Panc1 (cell line): ENCODE results near the gene TMEM131L. TPM values are rescaled to one million over a fixed set of nuclear protein-coding genes. Genes with fewer than 3 reads are reported as not detected.

Experiments
- ATAC-seq: fragments of 200-7000 bp; cut with Tn5 transposase; 2 replicates; pipeline ENCODE4 v1.9.1; 2020; ENCODE audit warnings: mild to moderate bottlenecking, moderate library complexity
- BruUV-seq: library from RNA; stranded (reverse); fragments of 400-500 nt; replicated peaks from 2 replicates; lab custom pipeline; 2021; lab: Mats Ljungman, UMichigan
- CTCF ChIA-PET: fragments of 300-600 bp; sonication (Branson Sonifier 250); formaldehyde crosslinking; loops from one replicate; lab custom pipeline; 2022; ENCODE audit warnings: antibody characterized with exemption; lab: Charles Lee
- POLR2A ChIA-PET: fragments of 300-600 bp; sonication (Branson Sonifier 250); formaldehyde crosslinking; loops from one replicate; lab custom pipeline; 2022; ENCODE audit warnings: antibody characterized with exemption; lab: Charles Lee
- DNase-seq: peaks from one replicate; pipeline ENCODE4 v3.0.0-alpha.2; 2010; ENCODE audit warnings: low read depth, low spot score
- H3K27ac ChIP-seq: 2 replicates; pipeline ENCODE4 v1.5.1; 2011; ENCODE audit warnings: mild to moderate bottlenecking, low read length, inconsistent platforms
- H3K27me3 ChIP-seq: fragments of 200-500 bp; sonication (Bioruptor generic); 2 replicates; pipeline ENCODE4 v1.6.0; 2014; ENCODE audit warnings: low read length, inconsistent platforms; ENCODE audit not compliant: control insufficient read depth, insufficient read depth
- H3K36me3 ChIP-seq: fragments of 200-500 bp; sonication (Bioruptor generic); 2 replicates; pipeline ENCODE4 v1.5.1; 2014; ENCODE audit warnings: inconsistent platforms, mild to moderate bottlenecking, low read length, moderate library complexity; ENCODE audit not compliant: control insufficient read depth, insufficient read depth
- H3K4me1 ChIP-seq: 2 replicates; pipeline ENCODE4 v1.5.1; 2011; ENCODE audit warnings: inconsistent platforms, mild to moderate bottlenecking, low read length, moderate library complexity; ENCODE audit not compliant: control insufficient read depth, insufficient read depth
- H3K4me3 ChIP-seq, 2 experiments: 2 replicates each; pipeline ENCODE4 v1.5.1; 2011 to 2012; ENCODE audit warnings: low read depth in 2 of 2, low read length in 2 of 2, mild to moderate bottlenecking in 2 of 2, inconsistent platforms in 1 of 2, moderate library complexity in 1 of 2
- H3K9me3 ChIP-seq: fragments of 200-500 bp; sonication (Bioruptor generic); 2 replicates; pipeline ENCODE4 v1.5.1; 2014; ENCODE audit warnings: low read depth, mild to moderate bottlenecking, inconsistent platforms, low read length, moderate library complexity; ENCODE audit not compliant: control insufficient read depth, insufficient read depth
- POLR2AphosphoS5 ChIP-seq: IDR thresholded peaks from 2 replicates; pipeline ENCODE4 v1.6.1; 2012; ENCODE audit warnings: mild to moderate bottlenecking, low read depth, low read length, moderate library complexity
- SIN3A ChIP-seq: IDR thresholded peaks from 2 replicates; pipeline ENCODE4 v1.6.1; 2012; ENCODE audit warnings: low read depth, mild to moderate bottlenecking, low read length, moderate library complexity, borderline replicate concordance; ENCODE audit not compliant: insufficient read depth
- TCF7L2 ChIP-seq: IDR thresholded peaks from 2 replicates; pipeline ENCODE4 v1.6.1; 2011; ENCODE audit warnings: mild to moderate bottlenecking, low read depth, low read length, inconsistent platforms
- in situ Hi-C: cut with HindIII; loops from 2 replicates; pipeline ENCODE4 v1.10.0; 2016; ENCODE audit warnings: low sequenced_read_pairs, low pct_unique_long_range_greater_than_20kb
- intact Hi-C: fragments of 100-400 bp; cut with micrococcal nuclease; formaldehyde crosslinking; loops from one replicate; pipeline ENCODE4 v1.10.0; 2022; ENCODE audit not compliant: unreplicated experiment
- total RNA-seq: library from RNA; stranded (reverse); gene quantifications from one replicate; pipeline ENCODE4 v1.2.1, GENCODE V29; 2021; ENCODE audit not compliant: unreplicated experiment
- TF ChIP-seq, protein P1 (sequence below), 2 experiments: IDR thresholded peaks; 2 replicates each; pipeline ENCODE4 v1.6.1; 2011 to 2012; ENCODE audit warnings: low read depth in 2 of 2, control low read depth in 1 of 2, low read length in 1 of 2, mild to moderate bottlenecking in 1 of 2, moderate library complexity in 1 of 2; ENCODE audit not compliant: insufficient read depth in 1 of 2
- TF ChIP-seq, protein P2 (sequence below): fragments of 450-650 bp; IDR thresholded peaks from 2 replicates; pipeline ENCODE4 v1.5.1; 2017; ENCODE audit warnings: mild to moderate bottlenecking

Gene TMEM131L
- total RNA-seq, 1 experiment from 2014 or later: 13.5 TPM

DNA sequence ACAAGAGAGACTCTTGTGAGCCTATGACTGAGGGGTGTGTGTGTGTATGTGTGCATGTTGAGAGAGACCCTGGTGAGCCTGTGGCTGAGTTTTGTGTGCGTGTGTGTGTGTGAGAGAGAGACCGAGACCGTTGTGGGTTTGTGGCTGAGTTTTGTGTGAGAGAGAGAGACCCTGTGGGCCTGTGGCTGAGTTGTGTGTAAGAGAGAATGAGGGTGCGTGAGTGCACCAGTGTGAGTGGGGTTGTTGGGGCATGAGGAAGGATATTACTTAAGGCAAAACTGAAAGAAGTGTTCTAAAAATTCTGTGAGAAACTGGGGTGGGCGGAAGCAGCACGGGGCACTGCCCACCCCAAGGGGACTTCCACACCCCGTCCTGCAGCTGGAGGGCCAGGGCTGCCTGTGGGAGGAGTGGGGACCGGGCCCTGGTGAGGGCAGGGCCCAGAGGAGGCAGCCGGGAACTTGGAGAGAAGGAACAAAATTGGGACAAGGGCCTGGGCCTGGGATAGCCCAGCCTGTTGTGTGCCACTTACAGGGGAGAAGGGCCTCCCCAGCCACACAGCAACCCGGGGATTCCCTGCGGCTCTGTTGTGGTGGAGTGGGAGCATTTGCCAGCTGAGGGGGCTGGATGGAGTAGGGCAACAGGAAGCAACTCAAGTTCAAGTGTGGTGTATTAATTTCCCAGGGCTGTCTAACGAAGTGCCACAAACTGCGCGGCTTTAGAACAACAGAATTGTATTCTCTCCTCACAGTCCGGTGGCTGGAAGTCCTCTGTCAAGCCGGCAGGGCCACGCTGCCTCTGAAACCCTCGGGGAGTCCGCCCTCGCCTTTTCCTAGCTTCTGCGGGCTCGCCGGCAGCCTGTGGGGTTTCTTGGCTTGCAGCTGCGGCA, 22.1 kb downstream of the TMEM131L start:
- Histone ChIP-seq H3K4me3 (no peak overlapping the region), H3K36me3 (no peaks in the 10 kb centered on the region), H3K27me3 (no peaks in the 10 kb centered on the region), H3K9me3 (no peaks in the 10 kb centered on the region), H3K27ac (no peak overlapping the region), H3K4me1 (peaks cover 16% of the 10 kb centered on the region)
- in situ Hi-C loops (no loop called here), intact Hi-C loops (no loop called here)
- BruUV-seq: no TSS peak
- TF ChIP-seq, protein P1, sequence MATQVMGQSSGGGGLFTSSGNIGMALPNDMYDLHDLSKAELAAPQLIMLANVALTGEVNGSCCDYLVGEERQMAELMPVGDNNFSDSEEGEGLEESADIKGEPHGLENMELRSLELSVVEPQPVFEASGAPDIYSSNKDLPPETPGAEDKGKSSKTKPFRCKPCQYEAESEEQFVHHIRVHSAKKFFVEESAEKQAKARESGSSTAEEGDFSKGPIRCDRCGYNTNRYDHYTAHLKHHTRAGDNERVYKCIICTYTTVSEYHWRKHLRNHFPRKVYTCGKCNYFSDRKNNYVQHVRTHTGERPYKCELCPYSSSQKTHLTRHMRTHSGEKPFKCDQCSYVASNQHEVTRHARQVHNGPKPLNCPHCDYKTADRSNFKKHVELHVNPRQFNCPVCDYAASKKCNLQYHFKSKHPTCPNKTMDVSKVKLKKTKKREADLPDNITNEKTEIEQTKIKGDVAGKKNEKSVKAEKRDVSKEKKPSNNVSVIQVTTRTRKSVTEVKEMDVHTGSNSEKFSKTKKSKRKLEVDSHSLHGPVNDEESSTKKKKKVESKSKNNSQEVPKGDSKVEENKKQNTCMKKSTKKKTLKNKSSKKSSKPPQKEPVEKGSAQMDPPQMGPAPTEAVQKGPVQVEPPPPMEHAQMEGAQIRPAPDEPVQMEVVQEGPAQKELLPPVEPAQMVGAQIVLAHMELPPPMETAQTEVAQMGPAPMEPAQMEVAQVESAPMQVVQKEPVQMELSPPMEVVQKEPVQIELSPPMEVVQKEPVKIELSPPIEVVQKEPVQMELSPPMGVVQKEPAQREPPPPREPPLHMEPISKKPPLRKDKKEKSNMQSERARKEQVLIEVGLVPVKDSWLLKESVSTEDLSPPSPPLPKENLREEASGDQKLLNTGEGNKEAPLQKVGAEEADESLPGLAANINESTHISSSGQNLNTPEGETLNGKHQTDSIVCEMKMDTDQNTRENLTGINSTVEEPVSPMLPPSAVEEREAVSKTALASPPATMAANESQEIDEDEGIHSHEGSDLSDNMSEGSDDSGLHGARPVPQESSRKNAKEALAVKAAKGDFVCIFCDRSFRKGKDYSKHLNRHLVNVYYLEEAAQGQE (IDR thresholded peaks at IDR 0.05; ENCODE audit: insufficient read depth in 1 of 2, low read depth in 2 of 2, low read length in 1 of 2): no peak
- no peak for TF ChIP-seq SIN3A
- TF ChIP-seq TCF7L2: no peak
- TF ChIP-seq POLR2AphosphoS5: no peak
- no peak for ATAC-seq
- DNase-seq: no peak
- CTCF ChIA-PET: no interaction called here
- POLR2A ChIA-PET: interaction anchor here (0.7 kb wide), 1 partner anchor 106 kb away, joined by 4 read pairs; no protein-coding TSS in a partner anchor

DNA sequence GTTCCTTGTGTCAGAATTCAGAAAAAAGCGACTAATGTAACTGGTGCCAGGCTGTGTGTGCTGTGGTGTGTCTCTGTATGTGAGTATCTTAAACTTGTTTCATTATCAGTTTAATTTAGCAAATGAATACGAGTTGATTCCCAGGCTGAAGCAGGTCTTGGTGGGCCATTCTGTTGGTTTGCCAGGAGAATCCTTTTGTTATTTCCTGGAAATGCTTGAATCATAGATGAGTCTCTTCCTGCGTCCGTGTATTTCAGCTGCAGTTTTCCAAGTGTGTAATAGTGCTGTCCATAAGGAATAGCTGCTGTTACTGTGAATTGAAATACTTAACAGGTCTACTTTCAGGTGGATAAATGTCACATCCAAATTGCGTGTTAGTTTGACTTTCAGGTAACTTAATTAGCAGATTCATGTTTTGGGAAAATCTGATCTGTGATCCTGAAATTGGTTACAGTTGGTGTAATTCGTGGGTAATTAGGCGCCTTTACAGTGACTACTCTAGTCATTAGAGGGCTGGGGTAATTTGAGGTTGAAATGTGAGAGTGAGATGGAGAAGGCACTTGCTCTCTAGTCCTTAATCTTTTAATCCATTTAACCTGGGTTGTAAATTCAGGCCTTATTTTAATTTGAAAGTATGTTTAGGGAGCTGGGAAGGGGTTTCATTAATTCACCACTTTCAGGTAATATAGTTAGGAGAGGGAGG, 23.8 kb downstream of the TMEM131L start:
- ChIA-PET POLR2A (no interaction called here), CTCF (no interaction called here)
- no peak for ATAC-seq
- Histone ChIP-seq H3K36me3 (no peaks in the 10 kb centered on the region), H3K27me3 (no peaks in the 10 kb centered on the region), H3K4me3 (no peak overlapping the region), H3K4me1 (peaks cover 10% of the 10 kb centered on the region), H3K9me3 (no peaks in the 10 kb centered on the region), H3K27ac (no peak overlapping the region)
- no peak for DNase-seq
- in situ Hi-C loops (no loop called here), intact Hi-C loops (no loop called here)
- BruUV-seq: no TSS peak
- TF ChIP-seq TCF7L2 (no peak), POLR2AphosphoS5 (no peak), SIN3A (no peak)
- TF ChIP-seq, protein P1 (IDR thresholded peaks at IDR 0.05; ENCODE audit: insufficient read depth in 1 of 2, low read depth in 2 of 2, low read length in 1 of 2): no peak
- TF ChIP-seq, protein P2, sequence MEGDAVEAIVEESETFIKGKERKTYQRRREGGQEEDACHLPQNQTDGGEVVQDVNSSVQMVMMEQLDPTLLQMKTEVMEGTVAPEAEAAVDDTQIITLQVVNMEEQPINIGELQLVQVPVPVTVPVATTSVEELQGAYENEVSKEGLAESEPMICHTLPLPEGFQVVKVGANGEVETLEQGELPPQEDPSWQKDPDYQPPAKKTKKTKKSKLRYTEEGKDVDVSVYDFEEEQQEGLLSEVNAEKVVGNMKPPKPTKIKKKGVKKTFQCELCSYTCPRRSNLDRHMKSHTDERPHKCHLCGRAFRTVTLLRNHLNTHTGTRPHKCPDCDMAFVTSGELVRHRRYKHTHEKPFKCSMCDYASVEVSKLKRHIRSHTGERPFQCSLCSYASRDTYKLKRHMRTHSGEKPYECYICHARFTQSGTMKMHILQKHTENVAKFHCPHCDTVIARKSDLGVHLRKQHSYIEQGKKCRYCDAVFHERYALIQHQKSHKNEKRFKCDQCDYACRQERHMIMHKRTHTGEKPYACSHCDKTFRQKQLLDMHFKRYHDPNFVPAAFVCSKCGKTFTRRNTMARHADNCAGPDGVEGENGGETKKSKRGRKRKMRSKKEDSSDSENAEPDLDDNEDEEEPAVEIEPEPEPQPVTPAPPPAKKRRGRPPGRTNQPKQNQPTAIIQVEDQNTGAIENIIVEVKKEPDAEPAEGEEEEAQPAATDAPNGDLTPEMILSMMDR: no peak
